HG02852 (cell line): ENCODE results near the gene SNX33.
"Not testable (repeated sequence)": the region's sequence is repeated elsewhere in the genome, so short reads cannot be mapped to it uniquely, and the experiment has no call there.

ENCODE experiments used
- ATAC-seq: cut with Tn5 transposase; IDR thresholded peaks from one replicate; pipeline ENCODE4 v1.9.1; 2021; ENCODE audit warnings: mild to moderate bottlenecking, moderate library complexity; ENCODE audit not compliant: unreplicated experiment

SNX33 gene

DNA sequence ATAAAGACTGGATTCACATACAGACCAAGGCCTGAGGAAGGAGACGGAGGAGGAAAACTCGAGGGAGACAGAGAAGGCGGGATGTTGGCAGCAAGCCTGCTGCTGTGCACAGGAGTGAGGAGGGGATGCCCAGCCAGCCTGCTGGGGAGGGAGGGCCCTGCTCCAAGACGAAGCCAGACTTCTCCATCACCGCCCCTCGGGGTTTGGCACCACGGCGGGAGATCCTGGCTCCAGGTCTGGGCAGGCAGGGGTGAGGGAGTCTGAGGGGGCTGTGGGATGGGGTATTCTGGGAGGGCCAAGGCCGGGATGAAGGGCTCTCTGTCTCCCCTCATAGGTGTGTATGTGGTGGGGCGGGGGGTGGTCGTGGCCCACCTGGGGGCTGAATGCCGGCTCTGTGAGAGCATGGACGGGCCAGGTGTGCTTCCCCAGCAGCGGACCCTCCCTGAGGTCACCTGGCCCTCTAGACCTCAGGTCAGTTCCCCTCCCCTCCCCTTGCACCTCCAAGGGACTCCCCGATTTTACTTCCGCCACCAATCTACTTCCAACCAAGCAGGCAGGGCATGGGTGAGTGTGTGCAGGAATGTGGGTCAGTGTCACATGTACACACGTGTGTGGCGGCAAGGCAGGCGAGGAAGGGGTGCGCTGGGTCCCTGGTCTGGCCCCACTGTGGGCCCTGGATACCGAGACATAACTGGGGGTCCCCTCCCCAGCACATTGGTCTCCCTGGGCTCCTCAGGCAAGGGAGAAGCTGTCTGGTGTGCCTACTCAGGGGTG is 50.4 kb downstream of the SNX33 start:
- not testable (repeated sequence) for ATAC-seq

DNA sequence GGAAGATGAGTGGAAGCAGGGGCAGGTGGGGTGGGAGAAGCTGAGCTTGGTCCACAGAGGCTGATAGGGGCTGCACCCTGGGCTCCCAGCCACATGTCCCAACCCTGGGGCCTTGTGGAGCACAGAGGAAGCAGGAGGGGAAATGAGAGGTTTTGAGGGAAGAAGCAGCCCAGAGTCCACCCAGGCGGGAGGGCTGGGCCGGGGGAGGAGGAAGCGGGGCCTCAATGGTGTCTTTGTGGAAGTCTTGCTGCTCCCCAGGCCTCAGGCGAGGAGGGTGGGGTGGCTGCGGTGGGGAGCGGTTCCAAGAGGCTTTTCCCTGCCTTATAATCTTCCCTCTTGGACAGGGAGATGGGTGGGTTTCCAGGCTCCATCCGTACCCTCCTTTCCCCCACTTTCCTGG is 51.8 kb downstream of the SNX33 start:
- ATAC-seq: not testable (repeated sequence)

DNA sequence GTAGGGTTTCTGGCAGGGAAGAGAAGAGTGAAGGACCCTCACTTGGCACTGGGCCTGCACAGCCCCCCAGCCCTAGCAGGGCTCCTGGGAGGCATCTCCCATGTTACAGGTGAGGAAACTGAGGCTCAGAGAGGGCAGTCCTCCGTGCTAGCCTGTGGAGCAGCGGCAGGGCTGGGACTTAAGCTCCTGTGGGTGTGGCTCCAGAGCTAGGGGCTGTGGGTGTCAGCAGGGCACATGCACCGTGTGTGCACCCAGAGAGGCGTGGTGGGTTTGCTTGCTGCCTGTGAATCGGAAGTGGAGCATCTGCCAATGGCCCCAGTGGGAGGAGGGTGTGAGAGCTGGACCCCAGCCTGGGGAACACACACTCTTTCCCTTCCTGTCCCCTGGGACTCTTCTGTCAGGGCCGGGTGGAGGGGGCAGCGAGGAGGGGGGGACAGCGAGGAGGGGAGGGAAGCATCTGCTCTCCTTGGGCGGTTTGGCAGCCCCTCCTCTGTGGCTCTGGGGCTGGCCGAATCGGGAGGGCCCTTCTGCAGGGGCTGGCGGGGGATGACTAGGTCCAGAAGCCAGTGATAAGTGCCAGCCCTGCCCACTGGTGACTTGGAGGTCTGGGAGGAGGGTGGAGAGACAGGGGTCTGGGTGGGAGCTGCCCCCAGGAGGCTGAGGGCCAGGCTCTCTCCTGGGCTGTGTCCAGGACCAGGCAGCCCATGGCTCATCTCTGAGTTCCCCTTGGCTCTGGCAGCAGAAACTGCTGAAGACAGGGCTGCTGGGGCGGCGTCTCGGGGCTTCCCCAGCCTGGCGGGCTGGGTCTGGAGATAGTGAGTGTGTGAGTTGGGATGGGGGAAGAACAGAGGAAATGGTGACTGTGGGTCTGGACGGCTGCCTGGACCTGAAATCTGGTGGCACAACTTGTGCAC is 52.5 kb downstream of the SNX33 start:
- not testable (repeated sequence) for ATAC-seq

DNA sequence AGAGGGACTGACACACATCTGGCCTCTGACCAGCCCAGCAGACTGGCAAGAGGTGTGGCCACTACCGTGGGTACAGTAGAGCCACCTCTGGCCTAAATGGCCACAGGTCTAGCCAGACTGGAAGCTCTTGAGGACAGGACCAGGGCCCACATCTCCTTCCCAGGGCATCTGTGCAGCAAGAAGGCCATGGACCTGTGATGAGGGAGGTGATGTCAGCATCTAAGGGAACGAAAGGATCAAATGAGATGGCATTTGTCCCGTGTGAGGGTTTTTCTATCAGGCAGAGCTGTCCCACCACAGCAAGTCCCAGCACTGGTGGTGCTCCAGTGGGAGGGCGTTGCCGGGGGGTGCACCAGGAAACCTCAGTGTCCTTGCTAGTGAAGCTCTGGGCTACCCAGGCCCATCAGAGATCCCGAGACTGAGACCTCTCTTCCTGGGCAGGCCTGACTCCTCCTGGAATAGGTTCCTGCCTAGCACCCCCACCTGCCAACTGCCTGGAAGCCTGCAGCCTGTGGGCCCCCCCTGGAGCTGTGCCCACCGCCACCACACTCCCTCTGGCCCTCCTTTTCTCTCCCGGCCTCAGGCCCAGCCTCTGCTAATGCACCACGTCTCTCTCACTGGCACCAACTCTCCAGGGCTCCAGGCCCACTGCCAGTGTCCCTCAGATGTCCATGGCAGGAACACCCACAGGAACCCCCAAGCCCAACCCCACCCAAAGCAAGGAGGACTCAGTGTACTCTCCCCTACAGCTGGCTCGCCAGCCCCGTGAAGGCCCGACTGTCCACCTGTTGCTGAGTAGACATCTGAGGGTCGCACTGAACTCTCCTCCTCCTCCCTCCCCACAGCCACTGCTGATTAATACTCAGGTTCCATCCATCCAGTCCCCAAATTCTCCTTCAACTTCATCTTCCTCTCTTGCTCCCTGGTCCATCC is 53.6 kb downstream of the SNX33 start:
- ATAC-seq: not testable (repeated sequence)

- no peak for ATAC-seq
Measured at GRCh38 chr15:75702436-75702835, 54.7 kb downstream of the SNX33 start.

- ATAC-seq: not testable (repeated sequence)
Measured at GRCh38 chr15:75703440-75704262, 55.9 kb downstream of the SNX33 start.

DNA sequence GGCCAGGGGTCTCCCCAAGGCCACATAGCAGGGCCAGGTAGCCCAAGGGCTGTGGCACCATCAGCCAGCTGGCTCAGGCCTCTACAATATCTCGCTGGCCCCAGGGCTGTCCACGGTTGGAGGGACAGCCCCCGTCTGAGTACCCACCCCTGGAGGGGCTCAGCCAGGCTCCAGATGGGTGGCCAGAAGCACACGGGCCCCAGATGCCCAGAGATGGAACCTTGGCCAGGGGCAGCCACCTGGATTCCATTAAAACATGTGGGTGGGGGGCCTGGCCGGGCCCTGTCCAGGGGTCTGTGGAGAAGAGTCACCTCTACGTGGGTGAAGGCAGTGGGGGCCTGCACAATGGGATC is 56.5 kb downstream of the SNX33 start:
- ATAC-seq: no peak

DNA sequence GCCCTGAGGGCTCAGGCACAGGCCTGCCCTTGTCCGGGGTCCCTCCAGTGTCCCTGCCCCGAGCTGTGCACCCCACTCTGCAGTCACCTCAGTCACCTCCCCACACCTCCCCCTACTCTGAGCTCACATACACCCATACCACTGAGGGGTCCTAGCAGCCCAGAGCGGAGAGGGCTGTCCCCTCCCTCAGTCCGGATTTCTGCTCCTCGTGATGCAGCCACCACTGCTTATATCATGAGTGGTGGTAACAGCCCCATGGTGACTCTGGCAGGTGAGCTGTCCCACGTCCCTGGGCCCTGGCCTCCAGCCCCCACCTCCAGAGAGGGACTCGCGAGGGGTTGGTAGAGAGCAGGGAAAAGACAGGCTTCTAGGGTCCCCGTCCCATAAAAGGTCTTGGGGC is 56.9 kb downstream of the SNX33 start:
- ATAC-seq: no peak

DNA sequence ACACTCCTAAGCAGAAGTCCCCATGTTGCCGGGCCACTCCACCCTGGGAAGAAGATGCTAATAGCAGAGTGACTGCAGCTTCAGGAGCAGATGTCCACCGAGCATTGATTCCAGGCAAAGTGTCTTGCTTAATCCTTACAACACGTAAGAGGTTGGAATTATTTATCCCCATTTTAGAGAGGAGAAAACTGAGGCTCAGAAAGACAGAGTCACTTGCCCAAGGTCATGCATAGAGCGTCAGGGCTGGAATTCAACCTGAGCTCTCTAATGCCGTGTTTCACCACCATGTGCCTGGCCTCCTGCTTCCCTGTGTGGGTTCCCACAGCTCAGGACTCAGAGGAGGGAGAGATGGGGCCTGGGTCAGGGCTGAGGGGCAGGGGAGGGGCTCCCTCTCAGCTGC is 57.7 kb downstream of the SNX33 start:
- ATAC-seq: not testable (repeated sequence)

DNA sequence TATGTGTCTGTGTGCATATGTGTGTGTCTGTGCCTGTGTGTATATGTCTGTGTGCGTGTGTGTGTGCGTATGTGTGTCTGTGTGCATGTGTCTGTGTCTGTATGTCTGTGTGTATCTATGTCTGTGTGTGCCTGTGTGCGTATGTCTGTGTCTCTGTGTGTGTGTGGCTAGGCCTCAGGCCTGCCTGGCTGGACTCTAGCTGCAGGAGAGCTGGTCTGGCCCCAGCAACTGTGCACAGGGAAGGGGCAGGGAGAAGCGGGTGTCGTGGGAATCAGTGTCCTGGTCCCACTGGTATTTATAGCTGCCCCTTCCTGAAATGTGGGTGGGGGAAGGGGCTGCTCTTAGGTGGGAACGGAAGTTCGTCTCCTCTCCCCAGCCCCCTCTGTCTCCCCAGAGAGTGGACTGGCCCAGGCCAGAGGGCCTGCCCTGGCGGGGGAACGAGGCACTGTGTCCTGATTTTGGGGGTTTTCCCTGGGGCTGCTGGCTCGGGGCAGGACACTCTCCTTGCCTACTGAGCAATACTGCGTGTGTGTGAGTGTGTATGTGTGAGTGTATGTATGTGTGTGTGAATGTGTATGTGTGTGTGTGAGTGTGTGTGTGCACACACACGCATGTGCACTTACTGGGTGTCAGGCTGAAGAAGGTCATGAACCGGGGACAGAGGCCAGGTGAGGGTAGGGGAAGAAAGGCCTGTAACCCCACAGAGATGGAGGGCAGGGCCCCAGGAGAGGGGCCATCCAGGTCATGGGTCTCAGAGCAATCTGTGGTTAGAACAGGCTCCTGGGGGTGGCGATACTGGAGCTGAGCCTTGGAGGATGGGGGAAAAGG is 58.4 kb downstream of the SNX33 start:
- ATAC-seq: no peak

DNA sequence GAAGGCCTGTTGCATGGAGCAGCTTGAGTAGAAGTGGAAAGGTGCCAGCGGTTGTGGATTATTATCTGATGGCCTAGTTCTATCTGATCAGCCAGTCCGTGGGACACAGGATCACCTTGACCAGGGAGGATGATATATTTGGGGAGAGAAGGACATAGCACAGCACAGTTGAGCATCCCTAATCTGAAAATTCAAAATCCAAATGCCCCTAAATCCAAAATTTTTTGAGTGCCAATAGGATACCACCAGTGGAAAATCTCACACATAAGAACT is 58.9 kb downstream of the SNX33 start:
- no peak for ATAC-seq

DNA sequence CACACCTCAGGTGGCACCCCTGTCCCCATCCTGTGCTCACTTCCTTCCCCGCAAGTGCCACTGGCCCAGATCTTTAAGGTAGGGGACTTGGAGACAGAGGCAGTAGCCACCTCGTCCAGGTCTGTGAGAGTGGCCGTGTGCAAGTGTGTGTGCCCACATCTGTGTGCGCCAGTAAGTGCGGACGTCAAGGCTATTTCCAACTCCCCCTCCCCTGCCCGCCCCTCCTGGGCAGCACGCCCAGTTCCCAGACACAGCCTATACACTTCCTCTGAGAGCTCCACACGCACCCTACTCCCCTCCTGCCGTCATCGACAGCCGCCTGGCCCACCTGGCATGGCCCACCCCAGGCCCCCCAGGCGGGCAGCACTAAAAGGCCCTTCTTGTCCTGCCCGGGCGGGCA is 61.7 kb downstream of the SNX33 start:
- not testable (repeated sequence) for ATAC-seq

DNA sequence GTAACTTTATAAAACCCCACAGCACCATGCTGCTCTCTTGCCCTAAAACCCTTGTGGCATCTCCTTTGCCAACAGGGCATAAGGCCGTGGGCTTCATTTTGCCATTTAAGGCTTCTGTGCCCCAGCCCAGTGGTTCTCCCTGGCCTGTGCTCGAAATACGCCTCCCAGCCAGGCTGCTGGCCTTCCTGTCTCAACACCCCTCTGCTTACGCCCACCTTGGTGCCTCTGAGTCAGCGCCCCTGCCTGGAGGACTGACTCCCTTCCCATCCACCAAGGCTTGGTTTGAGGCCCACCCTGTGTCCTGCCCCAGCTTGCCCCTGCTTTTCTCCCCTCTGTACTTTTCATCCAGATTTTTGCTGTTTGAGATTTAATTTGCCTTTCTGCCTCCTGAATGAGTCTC is 63.2 kb downstream of the SNX33 start:
- not testable (repeated sequence) for ATAC-seq

DNA sequence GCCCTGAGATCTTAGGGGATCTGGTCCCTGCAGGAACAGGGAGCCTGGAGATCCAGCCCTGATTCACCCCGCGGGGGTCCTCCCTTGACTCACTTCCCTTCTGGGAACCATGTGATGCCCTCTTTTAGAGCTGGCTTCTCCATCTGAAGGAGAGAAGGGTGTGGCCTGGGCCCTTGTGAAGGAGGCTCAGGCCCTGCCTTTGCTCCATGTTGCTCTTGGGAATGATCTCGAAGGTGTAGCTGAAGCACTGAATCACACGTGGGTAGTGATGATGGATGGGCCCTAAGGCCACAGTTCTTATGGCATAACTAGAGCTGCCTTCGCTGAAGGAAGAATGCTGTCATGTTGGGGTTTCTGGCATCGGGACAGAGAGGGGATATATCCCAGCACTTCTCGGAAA is 63.8 kb downstream of the SNX33 start:
- ATAC-seq: not testable (repeated sequence)
